Measurements from ENCODE around the gene FNBP1. TPM values are rescaled to one million over a fixed set of nuclear protein-coding genes. Genes with fewer than 3 reads are reported as not detected.

FNBP1 gene
- total RNA-seq, 1 experiment from 2014 or later = 53.6 TPM

Small RNA genes lying within 50 kb of the gene (microRNA-seq; reads per million reads assigned to microRNA genes)
- gene MIR6855 (ENCODE audit: unreplicated experiment) = not detected

Other genes with a start within 250 kb of the FNBP1 start
- gene TOR1B, start 240.0 kb downstream of the FNBP1 start, total RNA-seq (2021; ENCODE audit: unreplicated experiment) = 37.6 TPM
- 33.6 TPM for gene TOR1A, start 219.1 kb downstream of the FNBP1 start, total RNA-seq (2021; ENCODE audit: unreplicated experiment)
- gene C9orf78, start 207.9 kb downstream of the FNBP1 start, total RNA-seq (2021; ENCODE audit: unreplicated experiment) = 33.6 TPM
- 14.4 TPM for gene USP20, start 207.7 kb downstream of the FNBP1 start, total RNA-seq (2021; ENCODE audit: unreplicated experiment)
- 43.0 TPM for gene GPR107, start 10.7 kb upstream of the FNBP1 start, total RNA-seq (2021; ENCODE audit: unreplicated experiment)
- 31.6 TPM for gene NCS1, start 129.2 kb upstream of the FNBP1 start, total RNA-seq (2021; ENCODE audit: unreplicated experiment)
- 0.05 TPM for gene HMCN2, start 222.6 kb upstream of the FNBP1 start, total RNA-seq (2021; ENCODE audit: unreplicated experiment)